ENCODE measurements around the gene TCERG1L.

DNA sequence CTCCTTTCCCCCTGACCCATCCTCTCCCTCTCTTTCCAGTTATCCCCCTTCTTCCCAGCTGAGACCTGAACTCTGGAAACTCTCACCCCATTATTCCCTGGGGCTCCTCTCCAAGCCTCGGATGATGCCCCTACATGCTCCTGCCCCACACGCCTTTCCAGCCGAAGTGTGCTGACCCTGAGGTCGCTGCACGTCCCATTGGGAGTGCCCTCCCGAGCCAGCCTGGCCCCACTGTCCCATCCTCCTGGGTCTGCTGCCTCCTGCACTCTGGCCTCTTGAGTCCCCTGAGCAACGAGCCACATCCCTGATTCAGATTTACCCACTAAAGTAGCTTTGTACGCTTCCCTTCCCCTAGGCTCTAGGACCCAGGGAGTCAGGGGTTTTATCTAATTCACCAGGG, 87.4 kb downstream of the TCERG1L start:
- TF ChIP-seq GATA2 (IDR thresholded peaks at IDR 0.05; ENCODE audit: low read depth, low read length) (no peak), GATA3 (IDR thresholded peaks at IDR 0.05; ENCODE audit: low read depth, low read length) (no peak)
